GM21737 (cell line): Measurements from ENCODE around the gene DMC1.
A peak's percentile ranks its signal among the peaks of the same experiment; 100 is the strongest.
"Not testable (repeated sequence)": the region's sequence is repeated elsewhere in the genome, so short reads cannot be mapped to it uniquely, and the experiment has no call there.

Source experiments
- ATAC-seq: cut with Tn5 transposase; IDR thresholded peaks from one replicate; pipeline ENCODE4 v1.9.1; 2021; ENCODE audit warnings: mild to moderate bottlenecking, moderate library complexity; ENCODE audit not compliant: unreplicated experiment

Gene DMC1, protein sequence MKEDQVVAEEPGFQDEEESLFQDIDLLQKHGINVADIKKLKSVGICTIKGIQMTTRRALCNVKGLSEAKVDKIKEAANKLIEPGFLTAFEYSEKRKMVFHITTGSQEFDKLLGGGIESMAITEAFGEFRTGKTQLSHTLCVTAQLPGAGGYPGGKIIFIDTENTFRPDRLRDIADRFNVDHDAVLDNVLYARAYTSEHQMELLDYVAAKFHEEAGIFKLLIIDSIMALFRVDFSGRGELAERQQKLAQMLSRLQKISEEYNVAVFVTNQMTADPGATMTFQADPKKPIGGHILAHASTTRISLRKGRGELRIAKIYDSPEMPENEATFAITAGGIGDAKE

DNA sequence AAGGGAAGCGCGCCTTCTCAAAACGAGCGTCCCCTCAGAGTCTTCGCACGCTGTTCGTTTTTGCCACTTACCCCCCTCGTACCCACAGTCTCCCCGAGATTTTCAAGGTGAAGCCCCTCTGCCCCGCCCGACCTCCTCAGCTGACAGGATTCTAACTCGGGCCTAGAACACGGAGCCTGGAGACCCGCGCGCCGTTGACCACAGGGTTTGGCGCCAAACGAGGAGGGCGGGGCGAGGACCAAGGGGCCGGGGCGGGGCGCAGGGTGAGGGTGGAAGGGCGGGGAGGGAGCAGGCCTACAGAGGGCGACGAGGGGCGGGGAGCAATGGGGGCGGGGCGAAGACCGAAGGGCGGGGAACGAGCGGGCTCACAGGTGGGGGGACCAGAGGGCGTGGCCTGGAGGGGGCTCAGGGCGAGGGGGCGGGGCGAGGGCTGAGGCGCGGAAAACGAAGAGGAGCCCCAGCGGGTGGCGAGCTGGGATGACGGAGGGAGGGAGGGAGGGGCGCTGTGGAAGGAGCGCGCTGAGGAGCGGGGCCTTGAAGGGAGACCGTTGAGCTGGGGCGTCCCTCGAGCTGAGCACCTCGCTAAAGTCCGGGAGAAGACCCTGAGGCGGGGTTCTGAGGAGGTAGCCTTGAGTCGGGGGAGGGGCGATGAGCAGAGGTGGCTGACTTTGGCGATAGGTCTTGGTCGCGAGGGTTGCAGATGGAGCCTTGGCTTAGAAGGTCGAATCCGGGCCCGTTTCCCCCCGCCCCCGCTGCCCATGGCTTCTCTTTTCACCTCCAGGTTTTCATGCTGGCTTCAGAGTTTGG is at the start of gene DMC1:
Gene DMC1 (minus strand): TSS at position 212 of the 807 bp plus-strand sequence. CDS start 1,927 bp downstream, outside the sequence.
- peak; percentile 65 for ATAC-seq

DNA sequence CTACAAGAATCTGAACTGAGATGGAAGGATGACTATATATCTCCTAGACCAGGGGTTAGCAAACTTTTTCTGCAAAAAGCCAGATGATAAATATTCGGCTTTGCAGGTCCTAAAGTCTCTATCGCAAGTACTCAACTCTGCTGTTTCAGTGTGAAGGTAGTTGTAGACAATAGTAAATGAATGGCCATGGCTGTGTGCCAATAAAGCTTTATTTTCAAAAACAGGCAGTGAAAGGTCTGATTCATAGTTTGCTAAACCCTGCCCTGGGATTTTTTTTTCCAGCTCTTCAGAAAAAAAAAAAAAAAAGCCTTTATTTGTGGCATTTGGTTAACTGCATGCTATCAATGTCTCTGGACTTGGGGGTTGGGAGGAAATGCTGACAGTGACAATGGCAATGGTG is 48.7 kb upstream of the DMC1 start:
- no peak for ATAC-seq

DNA sequence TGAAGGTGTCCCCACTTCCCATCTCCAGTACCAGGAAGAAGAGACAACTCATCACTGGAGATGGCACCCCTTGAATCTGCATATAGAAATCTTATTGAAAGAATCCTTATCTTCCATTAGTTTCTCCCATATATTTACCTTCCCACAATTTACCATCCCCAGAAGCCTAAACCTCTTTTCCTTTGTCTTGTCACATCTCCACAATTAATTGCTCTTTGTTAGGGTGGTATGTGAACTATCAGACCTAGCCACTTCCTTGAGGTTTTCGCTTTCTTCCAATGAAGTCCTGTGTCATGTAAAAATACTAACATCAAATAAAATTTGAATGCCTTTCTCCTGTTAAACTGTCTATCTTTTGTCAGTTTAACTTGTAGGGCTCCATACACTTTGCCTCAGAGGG is 48.3 kb upstream of the DMC1 start:
- ATAC-seq, result no peak

DNA sequence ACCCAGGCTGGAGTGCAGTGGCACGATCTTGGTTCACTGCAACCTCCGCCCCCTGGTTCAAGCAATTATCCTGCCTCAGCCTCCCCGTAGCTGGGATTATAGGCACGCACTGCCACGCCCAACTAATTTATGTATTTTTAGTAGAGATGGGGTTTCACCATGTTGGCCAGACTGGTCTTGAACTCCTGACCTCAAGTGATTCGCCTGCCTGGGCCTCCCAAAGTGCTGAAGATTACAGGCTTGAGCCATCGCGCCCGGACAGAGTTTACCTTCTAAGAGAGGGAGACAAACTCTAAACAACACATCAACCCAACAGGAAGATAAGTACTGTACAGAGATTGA is 45.1 kb upstream of the DMC1 start:
- ATAC-seq, result not testable (repeated sequence)

DNA sequence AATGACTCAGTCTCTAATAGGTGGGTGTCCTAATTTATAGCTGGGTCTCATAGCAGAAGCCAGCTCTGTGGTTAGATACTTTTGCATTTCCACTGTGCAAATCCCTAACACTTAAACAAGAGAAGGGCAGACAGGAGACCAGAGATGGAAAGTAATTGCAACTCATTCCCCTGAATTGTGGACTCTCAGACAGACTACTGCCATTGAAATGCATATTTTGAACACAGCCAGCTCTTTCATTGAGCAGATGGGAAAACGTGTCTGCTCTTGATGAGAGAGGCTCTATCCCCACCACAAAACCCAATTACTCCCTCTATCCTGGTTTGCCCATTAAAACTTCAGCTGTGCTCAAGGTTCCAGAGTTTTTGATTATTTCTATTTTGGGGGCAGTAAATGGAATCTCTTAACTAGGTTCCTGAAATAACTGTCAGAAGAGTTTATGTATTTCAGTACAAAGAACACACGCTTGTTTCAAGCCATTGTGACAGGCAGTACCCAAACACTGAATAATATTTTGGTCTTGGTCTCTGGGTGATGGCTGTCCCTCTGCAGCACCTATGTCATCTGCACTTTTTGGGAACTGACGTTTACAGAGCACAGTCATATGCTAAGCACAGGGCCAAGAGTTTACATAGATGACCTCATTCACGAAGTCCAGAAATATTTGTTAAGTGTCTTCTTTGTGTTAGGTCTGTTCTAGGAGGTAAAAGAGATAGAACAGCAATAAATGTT is 44.5 kb upstream of the DMC1 start:
- ATAC-seq, result no peak

DNA sequence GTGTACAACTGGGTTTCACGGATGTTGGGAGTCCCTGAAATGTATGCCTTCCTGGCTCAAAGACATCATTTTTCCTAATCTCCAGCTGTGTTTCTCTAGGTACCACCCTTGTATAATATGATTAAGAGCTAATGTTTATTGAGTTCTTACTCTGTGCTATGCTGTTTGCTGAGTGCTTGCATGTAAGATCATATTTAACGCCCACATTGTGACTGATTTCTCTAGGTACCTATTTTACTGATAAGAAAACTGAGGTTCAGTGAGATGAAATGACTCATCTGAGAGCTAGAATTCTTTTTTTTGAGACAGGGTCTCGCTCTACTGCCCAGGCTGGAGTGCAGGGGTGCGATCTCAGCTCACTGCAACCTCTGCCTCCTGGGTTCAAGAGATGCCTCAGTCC is 43.6 kb upstream of the DMC1 start:
- ATAC-seq, result no peak

DNA sequence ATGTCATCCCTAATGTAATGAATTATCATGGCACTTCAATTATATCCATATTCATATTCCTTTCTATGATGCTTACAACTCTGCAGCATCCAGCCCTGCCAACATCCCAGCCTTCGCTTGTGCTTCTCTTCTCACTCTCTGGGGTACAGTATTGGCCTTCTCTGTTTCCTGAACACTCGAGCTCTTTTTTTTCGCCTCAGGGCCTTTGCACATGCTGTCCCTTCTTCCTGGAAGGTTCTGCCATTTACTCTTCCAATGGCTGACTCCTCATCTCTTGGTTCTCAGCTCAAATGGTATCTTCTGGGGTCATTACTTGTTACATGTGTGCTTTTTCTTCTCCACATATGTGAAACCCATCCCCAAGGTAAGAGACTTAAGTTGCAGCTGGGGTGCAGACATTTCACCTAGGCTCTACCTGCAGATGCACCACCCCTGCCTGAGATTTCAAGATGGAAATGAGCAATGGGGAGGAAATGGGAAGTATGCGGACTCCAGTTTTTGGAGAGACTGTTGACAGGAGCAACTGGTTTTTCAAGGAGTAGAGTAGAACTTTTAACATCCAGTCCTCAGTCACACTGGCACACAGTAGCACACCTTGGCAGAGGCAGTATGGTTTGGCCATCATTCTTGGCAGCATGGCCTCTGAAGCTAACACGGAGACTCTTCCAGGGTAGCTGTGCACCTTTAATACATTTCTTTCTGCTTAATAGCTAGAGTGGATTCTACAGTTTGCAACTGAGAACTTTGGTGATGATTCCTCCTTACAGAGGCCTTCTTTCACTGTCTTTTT is 42.4 kb upstream of the DMC1 start:
- ATAC-seq, result no peak

DNA sequence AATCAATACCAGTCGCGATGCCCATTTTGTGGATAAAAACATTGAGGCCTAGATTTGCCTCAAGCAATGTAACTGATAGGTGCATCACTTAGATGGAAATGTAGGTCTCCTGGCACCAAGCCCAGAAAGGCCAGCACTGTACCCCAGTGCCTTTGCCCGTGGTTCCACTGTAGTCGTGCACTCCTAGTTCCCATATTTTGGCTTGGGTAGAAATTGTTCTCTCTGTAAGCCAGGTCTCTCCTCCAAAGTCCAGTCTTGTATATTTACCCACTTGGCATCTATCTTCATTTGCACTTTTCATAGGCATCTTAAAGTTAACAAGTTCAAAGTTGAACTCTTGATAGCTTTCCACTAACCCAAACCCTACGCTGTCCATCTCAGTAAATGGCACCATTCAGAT is 41.6 kb upstream of the DMC1 start:
- no peak for ATAC-seq

DNA sequence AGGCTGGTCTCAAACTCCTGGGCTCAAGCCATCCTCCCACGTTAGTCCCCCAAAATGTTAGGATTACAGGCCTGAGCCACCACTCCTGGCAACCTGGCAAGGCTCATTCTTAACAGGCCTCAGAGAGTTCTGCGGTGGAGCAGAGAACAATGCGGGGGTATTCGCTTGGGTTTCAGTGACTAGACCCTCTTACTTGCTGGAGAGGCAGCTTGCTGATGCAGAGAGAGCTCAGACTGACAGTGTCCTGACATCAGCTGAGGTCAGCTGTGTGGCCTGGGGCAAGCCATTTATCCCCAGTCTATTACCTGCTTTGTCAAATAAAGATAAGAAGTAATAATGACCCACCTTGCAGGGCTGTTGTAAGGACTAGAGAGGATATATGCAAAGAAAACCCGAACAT is 40.3 kb upstream of the DMC1 start:
- ATAC-seq, result no peak

DNA sequence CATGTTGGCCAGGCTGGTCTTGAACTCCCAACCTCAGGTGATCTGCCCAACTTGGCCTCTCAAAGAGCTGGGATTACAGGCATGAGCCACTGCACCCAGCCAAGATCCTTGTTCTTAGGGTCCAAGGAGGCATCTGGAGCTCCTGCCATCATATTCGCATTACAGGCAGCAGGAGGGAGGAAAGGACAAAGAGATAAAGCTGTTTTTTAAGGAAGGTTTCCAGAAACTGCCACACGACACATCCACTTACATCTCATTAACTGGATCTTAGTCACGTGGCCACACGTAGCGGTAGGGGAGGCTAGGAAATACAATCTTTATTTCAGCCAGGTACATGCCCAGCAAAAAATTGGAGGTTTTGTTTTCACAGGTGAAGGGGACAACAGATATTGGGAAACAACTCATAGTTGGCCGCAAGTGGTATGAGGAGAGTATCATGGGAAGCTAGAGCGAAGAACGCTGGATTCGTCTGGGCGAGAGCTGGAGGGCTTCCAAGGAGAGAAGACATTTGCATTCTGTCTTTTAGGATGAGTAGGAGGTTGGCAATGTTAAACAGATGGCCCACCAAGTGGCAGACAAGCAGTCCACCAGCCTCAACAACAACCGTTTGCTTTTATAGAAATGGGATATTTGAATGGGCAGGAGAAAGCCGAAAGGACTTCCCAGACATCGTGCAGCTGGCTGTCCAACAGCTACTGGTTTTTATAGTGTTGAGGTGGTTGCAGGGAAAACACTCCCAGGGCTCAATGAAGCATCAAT is 39.2 kb upstream of the DMC1 start:
- no peak for ATAC-seq

DNA sequence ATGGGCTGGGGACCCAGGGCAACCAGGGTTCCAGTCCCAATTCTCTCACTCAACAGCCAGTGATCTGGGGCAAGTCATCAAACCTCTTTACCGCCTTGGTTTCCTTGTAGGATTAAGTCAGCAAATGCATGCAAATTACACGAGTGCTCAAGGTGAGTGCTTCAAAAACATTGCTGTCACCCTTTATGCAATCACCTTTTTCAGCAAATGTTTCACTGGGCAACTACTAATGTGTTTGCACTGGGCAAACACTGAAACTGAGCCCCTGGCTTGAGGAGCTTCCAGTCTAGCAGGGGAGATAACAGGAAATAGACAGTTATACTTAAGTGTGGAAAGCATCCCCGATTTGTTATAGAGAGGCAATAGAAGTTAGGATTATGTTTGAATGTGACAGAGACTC is 37.7 kb upstream of the DMC1 start:
- ATAC-seq, result no peak

DNA sequence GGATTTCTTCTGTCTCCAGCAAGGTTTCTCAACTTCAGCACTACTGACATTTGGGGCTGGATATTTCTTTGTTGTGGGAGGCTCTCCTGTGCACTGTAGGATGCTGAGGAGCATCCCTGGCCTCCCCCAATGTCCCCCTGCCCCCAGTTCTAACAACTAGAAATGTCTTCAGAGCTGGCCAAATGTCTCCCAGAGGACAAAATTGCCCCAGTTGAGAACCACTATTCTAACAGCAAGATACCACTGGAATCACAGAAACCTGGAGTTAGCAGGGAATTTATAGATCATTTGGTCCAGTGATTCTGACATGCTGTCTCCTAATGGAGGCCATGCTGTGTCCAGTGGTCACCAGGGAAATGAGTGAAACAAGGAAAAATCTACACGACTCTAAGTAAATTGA is 32.2 kb upstream of the DMC1 start:
- no peak for ATAC-seq

DNA sequence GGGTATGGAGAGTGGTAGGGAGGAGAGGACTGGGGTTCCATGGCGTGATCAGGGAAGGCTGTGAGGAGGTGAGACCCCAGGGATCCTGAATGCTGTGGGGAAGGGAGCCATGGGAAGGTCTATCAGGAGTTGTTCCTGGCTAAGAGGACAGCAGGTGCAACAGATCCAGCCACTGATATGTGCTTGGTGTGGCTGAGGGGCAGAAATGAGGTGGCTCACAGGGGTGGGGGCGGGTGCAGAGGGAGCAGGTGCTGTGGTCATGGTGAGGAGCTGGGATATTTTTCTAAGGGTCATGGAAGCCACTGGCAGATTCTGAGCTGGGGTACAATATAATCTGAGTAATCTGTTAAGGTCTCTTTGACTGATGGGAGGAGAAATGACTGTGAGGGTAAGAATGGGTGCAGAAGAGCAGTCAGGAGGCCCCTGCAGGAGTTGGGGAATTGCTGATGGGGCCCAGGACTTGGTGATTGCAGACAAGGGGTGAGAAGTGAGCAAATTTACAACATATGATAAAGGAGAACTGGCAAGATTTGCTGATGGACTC is 31.3 kb upstream of the DMC1 start:
- no peak for ATAC-seq

DNA sequence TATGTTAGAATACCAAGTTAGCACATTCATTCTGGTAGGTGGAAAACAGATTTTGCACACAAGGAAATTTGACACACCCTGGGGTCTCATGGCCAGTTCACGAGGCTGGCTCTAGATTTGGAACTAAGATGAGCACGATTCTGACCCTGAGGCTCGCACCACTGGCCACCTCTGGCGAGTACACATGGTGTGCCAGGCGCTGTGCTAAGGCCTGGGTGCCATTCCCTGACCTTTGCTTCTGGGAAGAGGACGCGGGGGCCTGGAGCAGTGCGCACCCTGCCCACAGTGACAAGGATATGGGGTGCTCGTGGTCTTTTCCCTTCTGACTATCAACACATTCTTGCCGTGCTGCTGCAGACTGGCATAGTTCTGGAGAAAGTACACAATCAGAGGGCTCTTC is 29.5 kb upstream of the DMC1 start:
- no peak for ATAC-seq

DNA sequence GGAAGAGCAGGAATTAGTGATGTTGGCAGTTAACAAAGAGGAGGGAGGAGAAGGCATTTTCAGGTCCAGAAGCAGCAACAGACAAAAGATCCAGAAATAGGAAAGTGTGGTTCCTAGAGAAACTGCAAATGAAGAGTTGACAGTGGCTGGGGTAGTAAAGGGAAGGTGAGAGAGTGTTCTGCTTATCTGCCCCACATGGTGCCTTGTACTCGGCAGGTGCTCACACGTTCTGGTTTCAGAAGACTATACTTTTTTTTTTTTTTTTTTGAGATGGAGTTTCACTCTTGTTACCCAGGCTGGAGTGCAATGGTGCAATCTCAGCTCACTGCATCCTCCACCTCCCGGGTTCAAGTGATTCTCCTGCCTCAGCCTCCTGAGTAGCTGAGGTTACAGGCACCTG is 12.9 kb upstream of the DMC1 start:
- ATAC-seq, result not testable (repeated sequence)

DNA sequence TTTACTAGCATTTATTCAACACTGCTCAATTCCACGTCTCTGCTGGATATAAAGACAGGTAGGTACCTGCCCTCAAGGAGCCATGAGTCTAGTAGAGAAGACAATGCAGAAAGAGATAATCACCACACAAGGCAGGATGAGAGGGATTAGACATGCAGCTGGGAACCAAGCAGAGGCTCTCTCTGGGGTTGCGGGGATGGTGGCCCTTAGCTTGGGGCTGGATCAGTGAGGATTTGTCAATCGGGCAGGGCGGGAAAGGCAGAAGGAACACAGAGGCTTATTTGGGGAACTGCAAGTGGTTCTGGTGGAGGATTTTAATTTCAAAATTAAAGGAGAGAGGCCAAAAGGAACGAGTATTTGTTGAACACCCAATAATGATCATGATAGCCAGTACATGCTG is 8.5 kb upstream of the DMC1 start:
- no peak for ATAC-seq

DNA sequence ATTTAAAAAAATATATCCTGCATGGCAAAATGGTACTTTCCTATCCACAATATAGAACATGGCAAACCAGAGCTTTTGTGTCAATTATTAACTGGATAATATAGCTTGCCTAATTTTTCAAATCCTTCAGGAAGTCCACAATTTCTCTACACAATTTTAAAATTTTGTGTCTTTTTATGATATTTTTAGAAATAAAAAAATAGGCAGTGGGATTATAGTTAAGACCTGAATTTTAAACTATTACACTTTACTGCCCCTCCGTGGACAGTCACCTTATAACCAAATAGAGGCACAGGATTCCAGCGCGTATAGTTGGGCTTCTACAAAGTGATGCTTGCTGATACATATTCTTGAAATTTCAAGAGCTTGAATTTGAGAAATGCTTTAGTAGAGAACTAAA is 2.1 kb upstream of the DMC1 start:
- ATAC-seq, result no peak

DNA sequence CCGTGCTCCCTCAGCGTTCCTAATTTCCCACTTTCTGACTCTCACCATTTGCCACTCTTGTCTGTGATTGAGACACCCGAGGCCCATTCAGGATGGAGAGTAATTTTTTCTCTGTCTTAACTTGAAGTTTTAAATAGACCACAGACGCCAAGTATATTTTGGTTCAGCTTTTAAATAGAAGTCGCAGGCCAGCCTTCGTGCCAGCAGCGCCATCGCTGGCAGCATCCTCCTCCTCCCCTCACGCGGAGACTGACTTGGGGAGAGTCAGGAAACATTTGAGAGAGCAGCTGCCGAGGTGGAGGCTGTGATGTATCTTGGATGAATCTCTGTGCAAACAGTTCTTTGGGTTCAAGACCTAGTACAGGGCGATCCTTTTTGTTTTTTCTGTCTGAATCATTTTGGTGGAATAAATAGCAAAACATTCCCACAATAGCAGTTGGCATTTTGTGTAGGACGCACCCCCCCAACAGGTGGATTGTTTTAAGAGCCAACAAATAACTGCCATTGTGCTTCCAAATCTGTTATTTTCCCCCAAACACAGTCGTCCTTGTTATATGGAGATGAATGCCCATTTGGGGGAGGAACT is 889 bp upstream of the DMC1 start:
- no peak for ATAC-seq

DNA sequence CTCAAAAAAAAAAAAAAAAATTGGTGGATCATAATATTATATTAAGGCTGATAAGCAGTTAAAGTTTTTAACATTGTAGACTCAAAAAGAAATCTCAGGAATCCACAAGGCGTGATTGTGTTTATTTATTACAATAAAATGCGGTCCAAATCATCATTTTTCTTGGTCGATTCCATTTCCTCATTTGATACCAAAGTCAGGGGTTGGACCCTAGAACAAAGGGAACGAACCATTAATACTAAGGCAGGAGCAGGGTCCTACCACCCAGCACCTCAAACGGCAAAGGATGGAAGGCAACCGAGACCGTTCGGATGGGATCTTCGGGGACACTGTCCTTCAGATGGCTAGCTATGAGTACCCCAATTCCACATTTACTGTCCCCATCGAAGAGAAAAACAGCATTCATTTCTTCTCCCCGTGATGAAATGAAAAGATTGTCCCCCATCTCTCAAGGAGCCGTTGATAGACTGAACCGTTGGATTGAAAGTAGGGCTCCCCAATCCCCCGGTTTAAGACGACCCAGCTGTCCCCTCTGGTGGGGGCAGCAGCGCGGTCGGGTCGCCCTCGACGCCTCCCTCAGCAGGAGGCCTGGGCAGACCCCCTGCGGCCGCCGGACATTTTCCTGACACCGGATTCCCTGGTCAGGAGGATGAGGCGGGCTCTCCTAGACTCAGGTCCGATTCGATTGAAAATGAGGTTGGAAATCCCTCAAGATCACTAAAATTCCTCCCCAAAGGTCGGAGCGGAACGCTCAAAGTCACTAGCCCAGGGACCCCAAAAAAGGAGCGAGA is 607 bp downstream of the DMC1 start:
- peak; percentile 7 for ATAC-seq
